ENCODE measurements around the gene ASAP2.

DNA sequence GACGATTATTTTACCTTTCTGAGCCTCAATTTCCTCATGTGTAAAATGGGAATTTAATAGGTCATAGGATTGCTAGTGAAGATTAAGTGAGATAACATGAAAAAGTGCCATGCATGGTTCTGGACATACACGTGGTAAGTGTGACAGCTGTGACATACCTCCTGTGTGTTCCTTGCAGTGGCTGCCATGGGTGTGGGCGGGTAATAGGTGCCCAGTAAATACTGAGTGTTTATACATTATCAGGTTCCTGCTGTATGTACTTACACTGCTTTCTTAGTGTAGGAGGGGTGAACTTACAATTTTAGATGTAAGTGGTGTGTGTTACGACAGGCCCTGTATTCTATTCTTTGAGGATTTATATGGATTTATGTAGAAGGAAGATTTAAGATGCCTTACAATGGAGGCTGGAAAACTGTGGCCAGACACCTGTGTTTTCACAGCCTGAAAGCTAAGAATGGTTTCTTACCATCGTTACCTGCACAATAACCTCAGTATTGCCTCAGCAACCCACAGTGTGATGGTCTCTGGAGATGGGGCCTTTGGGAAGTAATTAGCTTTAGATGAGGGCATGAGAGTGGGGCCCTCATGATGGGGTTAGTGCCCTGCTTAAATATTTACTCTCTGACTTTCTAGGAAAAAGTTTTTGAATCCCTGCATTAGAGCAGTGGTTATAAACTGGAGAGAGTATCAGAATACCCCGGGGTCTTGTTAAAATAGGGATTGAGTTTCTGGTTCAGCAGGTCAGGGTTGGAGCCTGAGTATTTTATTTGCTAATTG, 78.1 kb downstream of the ASAP2 start:
- TF ChIP-seq, protein P1, sequence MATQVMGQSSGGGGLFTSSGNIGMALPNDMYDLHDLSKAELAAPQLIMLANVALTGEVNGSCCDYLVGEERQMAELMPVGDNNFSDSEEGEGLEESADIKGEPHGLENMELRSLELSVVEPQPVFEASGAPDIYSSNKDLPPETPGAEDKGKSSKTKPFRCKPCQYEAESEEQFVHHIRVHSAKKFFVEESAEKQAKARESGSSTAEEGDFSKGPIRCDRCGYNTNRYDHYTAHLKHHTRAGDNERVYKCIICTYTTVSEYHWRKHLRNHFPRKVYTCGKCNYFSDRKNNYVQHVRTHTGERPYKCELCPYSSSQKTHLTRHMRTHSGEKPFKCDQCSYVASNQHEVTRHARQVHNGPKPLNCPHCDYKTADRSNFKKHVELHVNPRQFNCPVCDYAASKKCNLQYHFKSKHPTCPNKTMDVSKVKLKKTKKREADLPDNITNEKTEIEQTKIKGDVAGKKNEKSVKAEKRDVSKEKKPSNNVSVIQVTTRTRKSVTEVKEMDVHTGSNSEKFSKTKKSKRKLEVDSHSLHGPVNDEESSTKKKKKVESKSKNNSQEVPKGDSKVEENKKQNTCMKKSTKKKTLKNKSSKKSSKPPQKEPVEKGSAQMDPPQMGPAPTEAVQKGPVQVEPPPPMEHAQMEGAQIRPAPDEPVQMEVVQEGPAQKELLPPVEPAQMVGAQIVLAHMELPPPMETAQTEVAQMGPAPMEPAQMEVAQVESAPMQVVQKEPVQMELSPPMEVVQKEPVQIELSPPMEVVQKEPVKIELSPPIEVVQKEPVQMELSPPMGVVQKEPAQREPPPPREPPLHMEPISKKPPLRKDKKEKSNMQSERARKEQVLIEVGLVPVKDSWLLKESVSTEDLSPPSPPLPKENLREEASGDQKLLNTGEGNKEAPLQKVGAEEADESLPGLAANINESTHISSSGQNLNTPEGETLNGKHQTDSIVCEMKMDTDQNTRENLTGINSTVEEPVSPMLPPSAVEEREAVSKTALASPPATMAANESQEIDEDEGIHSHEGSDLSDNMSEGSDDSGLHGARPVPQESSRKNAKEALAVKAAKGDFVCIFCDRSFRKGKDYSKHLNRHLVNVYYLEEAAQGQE (IDR thresholded peaks at IDR 0.05; ENCODE audit: insufficient read depth in 1 of 2, low read depth in 2 of 2, low read length in 2 of 2) = no peak
- no peak for TF ChIP-seq SIN3A (IDR thresholded peaks at IDR 0.05; ENCODE audit: borderline replicate concordance, insufficient read depth, low read length)
- TF ChIP-seq POLR2AphosphoS5 (IDR thresholded peaks at IDR 0.05; ENCODE audit: low read depth, low read length) = no peak

Measured in PFSK-1 (cell line).